Vagina (tissue), 2 donors: ENCODE data around the gene SLC13A5. TPM values are rescaled to one million over a fixed set of nuclear protein-coding genes. Genes with fewer than 3 reads are reported as not detected.
"Not testable (repeated sequence)": the region's sequence is repeated elsewhere in the genome, so short reads cannot be mapped to it uniquely, and the experiment has no call there.

Experiments used
- DNase-seq, 2 donors: peaks; one replicate each; pipeline ENCODE4 v3.0.0-alpha.2; 2017; ENCODE audit errors: extremely low spot score in 2 of 2
- H3K27ac ChIP-seq: fragments of 200-600 bp; sonication (generic); one replicate; pipeline ENCODE4 v1.5.1; 2019
- H3K27me3 ChIP-seq: fragments of 200-600 bp; sonication (generic); one replicate; pipeline ENCODE4 v1.5.1; 2019
- H3K36me3 ChIP-seq, 2 donors: fragments of 200-600 bp; sonication (generic); one replicate each; pipeline ENCODE4 v1.5.1; 2017 to 2019
- H3K4me1 ChIP-seq: fragments of 200-600 bp; sonication (generic); one replicate; pipeline ENCODE4 v1.5.1; 2019
- H3K4me3 ChIP-seq, 2 donors: fragments of 200-600 bp; sonication (generic); 1 replicate in 1 of 2; 2 replicates in 1 of 2; pipeline ENCODE4 v1.5.1; 2016 to 2019
- H3K9me3 ChIP-seq: fragments of 200-600 bp; sonication (generic); one replicate; pipeline ENCODE4 v1.5.1; 2019
- POLR2A ChIP-seq, 2 donors: fragments of 450-650 bp; IDR thresholded peaks; one replicate each; pipeline ENCODE4 v1.6.1; 2017; ENCODE audit warnings: antibody characterized with exemption in 2 of 2, mild to moderate bottlenecking in 2 of 2, moderate library complexity in 2 of 2
- POLR2AphosphoS5 ChIP-seq, 2 donors: sonication (generic); formaldehyde crosslinking; IDR thresholded peaks; one replicate each; pipeline ENCODE4 v1.9.0; 2017; ENCODE audit warnings: antibody characterized with exemption in 2 of 2, mild to moderate bottlenecking in 2 of 2, low read depth in 1 of 2; ENCODE audit not compliant: insufficient read depth in 1 of 2
- intact Hi-C: fragments of 100-400 bp; cut with DNase I; formaldehyde crosslinking; loops from one replicate; pipeline ENCODE4 v1.15.1; 2023
- total RNA-seq: library from RNA; depleted of rRNA; stranded (reverse); fragments of >200 nt; gene quantifications from one replicate; pipeline ENCODE4 v1.2.3, GENCODE V29; 2016
- TF ChIP-seq, protein P1 (sequence below), 3 experiments: fragments of 450-650 bp in 2 of 3; fragments of 200-600 bp in 1 of 3; sonication (generic) in 1 of 3; IDR thresholded peaks; one replicate each; pipeline ENCODE4 v1.5.1; 2017 to 2019; ENCODE audit warnings: antibody characterized with exemption in 3 of 3, mild to moderate bottlenecking in 2 of 3, moderate library complexity in 2 of 3

SLC13A5 gene
- total RNA-seq, 1 donor from 2014 or later, result 1.7 TPM

- Histone ChIP-seq H3K9me3 (no peaks in the 10 kb centered on the region), H3K27me3 (no peaks in the 10 kb centered on the region), H3K27ac (no peak overlapping the region), H3K4me1 (peaks cover 21% of the 10 kb centered on the region), H3K4me3 (no peak overlapping the region), H3K36me3 (no peaks in the 10 kb centered on the region)
- TF ChIP-seq POLR2A (IDR thresholded peaks at IDR 0.05) (no peak), POLR2AphosphoS5 (IDR thresholded peaks at IDR 0.05; ENCODE audit: insufficient read depth in 1 of 2, low read depth in 1 of 2) (no peak)
- TF ChIP-seq, protein P1, sequence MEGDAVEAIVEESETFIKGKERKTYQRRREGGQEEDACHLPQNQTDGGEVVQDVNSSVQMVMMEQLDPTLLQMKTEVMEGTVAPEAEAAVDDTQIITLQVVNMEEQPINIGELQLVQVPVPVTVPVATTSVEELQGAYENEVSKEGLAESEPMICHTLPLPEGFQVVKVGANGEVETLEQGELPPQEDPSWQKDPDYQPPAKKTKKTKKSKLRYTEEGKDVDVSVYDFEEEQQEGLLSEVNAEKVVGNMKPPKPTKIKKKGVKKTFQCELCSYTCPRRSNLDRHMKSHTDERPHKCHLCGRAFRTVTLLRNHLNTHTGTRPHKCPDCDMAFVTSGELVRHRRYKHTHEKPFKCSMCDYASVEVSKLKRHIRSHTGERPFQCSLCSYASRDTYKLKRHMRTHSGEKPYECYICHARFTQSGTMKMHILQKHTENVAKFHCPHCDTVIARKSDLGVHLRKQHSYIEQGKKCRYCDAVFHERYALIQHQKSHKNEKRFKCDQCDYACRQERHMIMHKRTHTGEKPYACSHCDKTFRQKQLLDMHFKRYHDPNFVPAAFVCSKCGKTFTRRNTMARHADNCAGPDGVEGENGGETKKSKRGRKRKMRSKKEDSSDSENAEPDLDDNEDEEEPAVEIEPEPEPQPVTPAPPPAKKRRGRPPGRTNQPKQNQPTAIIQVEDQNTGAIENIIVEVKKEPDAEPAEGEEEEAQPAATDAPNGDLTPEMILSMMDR (IDR thresholded peaks at IDR 0.05), result no peak
- intact Hi-C loops, result no loop called here
- no peak for DNase-seq
These were observed 35.4 kb upstream of the SLC13A5 start for GRCh38 chr17:6748617-6749016.

GRCh38 chr17:6746665-6747064 is 33.5 kb upstream of the SLC13A5 start:
- H3K36me3 ChIP-seq, DNase-seq, H3K27ac ChIP-seq, H3K9me3 ChIP-seq, H3K4me1 ChIP-seq, intact Hi-C loops, H3K27me3 ChIP-seq, H3K4me3 ChIP-seq: not testable (repeated sequence)

GRCh38 chr17:6729531-6729930 is 16.4 kb upstream of the SLC13A5 start:
- intact Hi-C loops, result no loop called here
- H3K4me3 ChIP-seq, result no peak overlapping the region
- H3K36me3 ChIP-seq, result no peaks in the 10 kb centered on the region
- H3K27me3 ChIP-seq, result no peaks in the 10 kb centered on the region
- H3K27ac ChIP-seq, result no peak overlapping the region
- H3K9me3 ChIP-seq, result no peaks in the 10 kb centered on the region
- DNase-seq, result no peak
- no peaks in the 10 kb centered on the region for H3K4me1 ChIP-seq
- TF ChIP-seq, protein P1 (IDR thresholded peaks at IDR 0.05), result no peak
- TF ChIP-seq POLR2A (IDR thresholded peaks at IDR 0.05) (no peak), POLR2AphosphoS5 (IDR thresholded peaks at IDR 0.05; ENCODE audit: insufficient read depth in 1 of 2, low read depth in 1 of 2) (no peak)

DNA sequence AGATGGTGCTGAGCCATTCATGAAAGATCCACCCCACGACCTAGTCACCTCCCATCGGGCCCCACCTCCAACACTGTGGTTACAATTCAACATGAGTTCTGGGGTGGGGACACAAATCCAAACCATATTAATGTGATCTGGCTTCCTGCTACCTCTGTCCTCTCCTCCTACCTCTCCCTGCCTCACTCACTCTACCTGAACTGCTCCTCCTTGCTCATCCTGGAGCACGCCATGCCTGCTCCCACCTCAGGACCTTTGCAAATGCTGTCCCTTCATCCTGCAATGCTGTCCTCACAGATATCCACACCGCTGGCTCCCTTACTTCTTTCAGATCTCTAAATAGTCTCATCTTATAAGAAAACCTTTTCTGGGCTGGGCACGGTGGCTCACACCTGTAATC is 10.8 kb upstream of the SLC13A5 start:
- Histone ChIP-seq H3K36me3 (no peaks in the 10 kb centered on the region), H3K4me3 (no peak overlapping the region), H3K27me3 (no peaks in the 10 kb centered on the region), H3K4me1 (no peaks in the 10 kb centered on the region), H3K9me3 (no peaks in the 10 kb centered on the region), H3K27ac (no peak overlapping the region)
- no peak for DNase-seq
- TF ChIP-seq POLR2A (IDR thresholded peaks at IDR 0.05), result no peak
- TF ChIP-seq, protein P1 (IDR thresholded peaks at IDR 0.05), result no peak
- TF ChIP-seq POLR2AphosphoS5 (IDR thresholded peaks at IDR 0.05; ENCODE audit: insufficient read depth in 1 of 2, low read depth in 1 of 2), result no peak
- intact Hi-C loops, result no loop called here

DNA sequence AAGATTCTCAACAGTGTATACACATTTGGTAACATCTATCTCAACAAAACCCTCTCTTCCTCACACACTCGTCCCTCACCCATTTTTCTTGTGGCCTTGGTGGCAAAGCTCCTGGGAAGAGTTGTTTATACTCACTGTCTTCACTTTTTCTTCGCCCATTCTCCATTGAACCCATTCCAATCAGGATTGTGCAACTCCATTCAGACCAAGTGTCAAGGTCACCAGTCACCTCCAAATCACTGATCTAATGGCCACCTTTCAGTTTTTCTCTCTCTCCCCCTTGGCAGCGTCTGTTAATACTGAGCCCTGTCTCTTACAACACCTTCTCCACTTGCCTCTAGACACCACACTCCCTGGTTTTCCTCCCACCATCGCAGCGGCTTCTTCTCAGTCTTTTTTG is 8.6 kb upstream of the SLC13A5 start:
- TF ChIP-seq, protein P1 (IDR thresholded peaks at IDR 0.05), result no peak
- TF ChIP-seq POLR2AphosphoS5 (IDR thresholded peaks at IDR 0.05; ENCODE audit: insufficient read depth in 1 of 2, low read depth in 1 of 2), result no peak
- TF ChIP-seq POLR2A (IDR thresholded peaks at IDR 0.05), result no peak
- H3K27ac ChIP-seq, result no peak overlapping the region
- DNase-seq, result no peak
- no peaks in the 10 kb centered on the region for H3K27me3 ChIP-seq
- no peak overlapping the region for H3K4me3 ChIP-seq
- no peaks in the 10 kb centered on the region for H3K36me3 ChIP-seq
- intact Hi-C loops, result no loop called here
- no peaks in the 10 kb centered on the region for H3K9me3 ChIP-seq
- no peaks in the 10 kb centered on the region for H3K4me1 ChIP-seq

- intact Hi-C loops, result no loop called here
- no peaks in the 10 kb centered on the region for H3K36me3 ChIP-seq
- H3K27ac ChIP-seq, result no peak overlapping the region
- no peaks in the 10 kb centered on the region for H3K9me3 ChIP-seq
- DNase-seq, result no peak
- H3K27me3 ChIP-seq, result no peaks in the 10 kb centered on the region
- peaks cover 20% of the 10 kb centered on the region for H3K4me1 ChIP-seq
- no peak overlapping the region for H3K4me3 ChIP-seq
- TF ChIP-seq POLR2AphosphoS5 (IDR thresholded peaks at IDR 0.05; ENCODE audit: insufficient read depth in 1 of 2, low read depth in 1 of 2) (no peak), POLR2A (IDR thresholded peaks at IDR 0.05) (no peak)
- TF ChIP-seq, protein P1 (IDR thresholded peaks at IDR 0.05), result no peak
These were observed 3.6 kb upstream of the SLC13A5 start for GRCh38 chr17:6716736-6717135.
